K562 (cell line): ENCODE results near the gene SLC28A1. TPM values are rescaled to one million over a fixed set of nuclear protein-coding genes. Genes with fewer than 3 reads are reported as not detected.

ENCODE experiments used
- AFF4 ChIP-seq: sonication (generic); formaldehyde crosslinking; IDR thresholded peaks from 2 replicates; pipeline ENCODE4 v1.8.0; 2023; ENCODE audit warnings: mild to moderate bottlenecking, missing genetic modification reagents
- ATF4 ChIP-seq: fragments of 450-650 bp; formaldehyde crosslinking; IDR thresholded peaks from 2 replicates; pipeline ENCODE4 v1.4.0; 2022; ENCODE audit warnings: mild to moderate bottlenecking, moderate library complexity
- CBX5 ChIP-seq: IDR thresholded peaks from 2 replicates; pipeline ENCODE4 v1.6.1; 2014; ENCODE audit warnings: low read depth, borderline replicate concordance
- CEBPG ChIP-seq, 3 experiments: fragments of 200-800 bp in 1 of 3; sonication (Bioruptor generic) in 1 of 3; sonication (generic) in 1 of 3; formaldehyde crosslinking in 1 of 3; IDR thresholded peaks in 2 of 3; conservative IDR thresholded peaks in 1 of 3; 2 replicates each; pipeline versions ENCODE4 v1.6.1 to v1.8.0; 2016 to 2022; ENCODE audit warnings: missing compliant biosample characterization in 2 of 3, missing genetic modification characterization in 2 of 3, mild to moderate bottlenecking in 1 of 3, missing genetic modification reagents in 1 of 3
- CHD2 ChIP-seq: IDR thresholded peaks from 2 replicates; pipeline ENCODE4 v1.6.1; 2011; ENCODE audit warnings: low read depth, low read length
- ILF3 ChIP-seq: fragments of 450-650 bp; IDR thresholded peaks from 2 replicates; pipeline ENCODE4 v1.6.1; 2018; ENCODE audit warnings: antibody characterized with exemption, mild to moderate bottlenecking, moderate library complexity, borderline replicate concordance
- ILK ChIP-seq: fragments of 450-650 bp; IDR thresholded peaks from 2 replicates; pipeline ENCODE4 v1.6.1; 2016; ENCODE audit warnings: missing genetic modification characterization, low read depth, mild to moderate bottlenecking, missing compliant biosample characterization, moderate library complexity, borderline replicate concordance
- MCM7 ChIP-seq, 2 experiments: fragments of 450-650 bp; IDR thresholded peaks; 2 replicates each; pipeline ENCODE4 v1.6.1; 2016 to 2018
- NCOA6 ChIP-seq: fragments of 450-650 bp; IDR thresholded peaks from 2 replicates; pipeline ENCODE4 v1.6.1; 2017; ENCODE audit warnings: mild to moderate bottlenecking
- RHOXF2B ChIP-seq: fragments of 250-450 bp; sonication (Bioruptor Pico); conservative IDR thresholded peaks from 2 replicates; pipeline ENCODE4 v1.5.1; 2021
- SIN3A ChIP-seq, 2 experiments: fragments of 150-350 bp in 1 of 2; IDR thresholded peaks; 2 replicates each; pipeline ENCODE4 v1.6.1; 2011 to 2016; ENCODE audit warnings: borderline replicate concordance in 2 of 2, low read depth in 2 of 2, low read length in 2 of 2, mild to moderate bottlenecking in 2 of 2, moderate library complexity in 2 of 2; ENCODE audit not compliant: control insufficient read depth in 1 of 2
- SMARCA4 ChIP-seq: fragments of 450-650 bp; IDR thresholded peaks from 2 replicates; pipeline ENCODE4 v1.6.1; 2016
- U2AF1 ChIP-seq: fragments of 200-400 bp; formaldehyde crosslinking; optimal IDR thresholded peaks from 2 replicates; pipeline ENCODE3; 2017; ENCODE audit warnings: mild to moderate bottlenecking, low read depth, low read length, moderate library complexity
- ZBTB33 ChIP-seq: sonication (generic); formaldehyde crosslinking; IDR thresholded peaks from 2 replicates; pipeline ENCODE4 v1.8.1; 2023; ENCODE audit warnings: mild to moderate bottlenecking, missing genetic modification reagents
- ZKSCAN1 ChIP-seq: fragments of 150-350 bp; IDR thresholded peaks from 2 replicates; pipeline ENCODE4 v1.6.1; 2016; ENCODE audit warnings: low read depth, low read length
- ZKSCAN3 ChIP-seq: fragments of 250-450 bp; sonication (Bioruptor Pico); IDR thresholded peaks from 2 replicates; pipeline ENCODE4 v1.4.0; 2020
- ZMIZ1 ChIP-seq, 2 experiments: fragments of 150-350 bp in 1 of 2; IDR thresholded peaks; 2 replicates each; pipeline ENCODE4 v1.6.1; 2012 to 2016; ENCODE audit warnings: low read depth in 2 of 2, low read length in 2 of 2, mild to moderate bottlenecking in 1 of 2, moderate library complexity in 1 of 2
- ZNF507 ChIP-seq: conservative IDR thresholded peaks from 2 replicates; pipeline ENCODE4 v1.6.1; 2017; ENCODE audit warnings: missing genetic modification characterization, missing compliant biosample characterization
- polyA plus RNA-seq, 8 experiments: library from polyadenylated mRNA; depleted of rRNA in 4 of 8; stranded (reverse) in 5 of 8; unstranded in 3 of 8; fragments of >200 nt; fragmentation: Nextera tagmentation in 2 of 8; fragmentation: Illumina TruSeq in 1 of 8; extraction: Ambion mirVana in 2 of 8; extraction: Trizol in 1 of 8; gene quantifications; 2 replicates each; pipeline versions ENCODE4 v1.2.1 to v1.2.3, GENCODE V29; 2011 to 2014; ENCODE audit warnings: inconsistent platforms in 1 of 8, missing spikeins in 1 of 8
- total RNA-seq, 7 experiments: library from RNA; depleted of rRNA in 6 of 7; stranded (reverse); fragments of >200 nt in 6 of 7; fragmentation: Illumina TruSeq in 2 of 7; extraction: Trizol in 2 of 7; gene quantifications; 2 replicates each; pipeline versions ENCODE4 v1.2.1 to v1.2.3, GENCODE V29; 2011 to 2021; ENCODE audit warnings: low replicate concordance in 1 of 7

SLC28A1 gene
- total and polyA plus RNA-seq, 9 of the 15 experiments (the other 6 are each of a cell fraction or from before 2014, with no cell fraction given): 0.04 TPM; not detected in 8

GRCh38 chr15:84982301-84982920 lies 97.9 kb downstream of the SLC28A1 start (continued):
- TF ChIP-seq ZBTB33 (CRISPR knock-in tag): no peak
- TF ChIP-seq NCOA6: peak; percentile 81
- no peak for TF ChIP-seq MCM7 (IDR thresholded peaks at IDR 0.05)
- TF ChIP-seq ATF4 (CRISPR knock-in tag): no peak
- no peak for TF ChIP-seq CBX5
- TF ChIP-seq RHOXF2B: no peak
- no peak for TF ChIP-seq ILK (tag)
- TF ChIP-seq ZMIZ1 (IDR thresholded peaks at IDR 0.05; ENCODE audit: low read depth in 2 of 2, low read length in 2 of 2): no peak
- TF ChIP-seq AFF4: no peak
- no peak for TF ChIP-seq SMARCA4
- TF ChIP-seq U2AF1: no peak
- no peak for TF ChIP-seq ZKSCAN3 (CRISPR knock-in tag)
- TF ChIP-seq ZKSCAN1: no peak
- TF ChIP-seq ILF3: no peak
- no peak for TF ChIP-seq CHD2
- peak in 1 of 2 experiments; percentile 50; a peak in 2 of 4 replicates for TF ChIP-seq SIN3A (IDR thresholded peaks at IDR 0.05; ENCODE audit: borderline replicate concordance in 2 of 2, control insufficient read depth in 1 of 2, low read depth in 2 of 2, low read length in 2 of 2)
- no peak for TF ChIP-seq ZNF507 (tag)
- no peak for TF ChIP-seq CEBPG (CRISPR knock-in tag; IDR thresholded peaks at IDR 0.05)
- TF ChIP-seq CEBPG (tag; conservative IDR thresholded peaks at IDR 0.05 in 1 of 2, IDR thresholded peaks at IDR 0.05 in 1 of 2): no peak
